H1 (cell line): ENCODE measurements around the gene NEDD9. TPM values are rescaled to one million over a fixed set of nuclear protein-coding genes. Genes with fewer than 3 reads are reported as not detected.

Experiments used
- CTCF ChIA-PET: fragments of 300-600 bp; sonication (Branson Sonifier 250); formaldehyde crosslinking; loops from one replicate; lab custom pipeline; 2021; ENCODE audit not compliant: partially characterized antibody; lab: Charles Lee
- POLR2A ChIA-PET: fragments of 300-600 bp; sonication (Branson Sonifier 250); formaldehyde crosslinking; loops from one replicate; lab custom pipeline; 2021; ENCODE audit warnings: inconsistent platforms; ENCODE audit not compliant: partially characterized antibody; lab: Charles Lee
- DNase-seq, 2 experiments: peaks; one replicate each; pipeline versions ENCODE4 v3.0.0 to v3.0.0-alpha.2; 2010 to 2022; ENCODE audit warnings: low spot score in 2 of 2, low read depth in 1 of 2, mixed read lengths in 1 of 2
- FAIRE-seq: peaks from 2 replicates; lab custom pipeline; 2011; peaks lifted over from hg19 to GRCh38; lab: Jason Lieb, UNC
- H2AFZ ChIP-seq: 2 replicates; pipeline ENCODE4 v1.8.1; 2012; ENCODE audit warnings: low read length, inconsistent platforms
- H2AK5ac ChIP-seq: 2 replicates; pipeline ENCODE4 v1.6.1; 2013; ENCODE audit warnings: low read depth, low read length
- H2BK120ac ChIP-seq: replicated peaks from 2 replicates; pipeline ENCODE3; 2013; ENCODE audit warnings: low read depth, low read length, inconsistent platforms
- H2BK12ac ChIP-seq: 2 replicates; pipeline ENCODE4 v1.6.1; 2013; ENCODE audit warnings: low read depth, low read length
- H2BK15ac ChIP-seq: 2 replicates; pipeline ENCODE4 v1.6.1; 2013; ENCODE audit warnings: low read length
- H2BK20ac ChIP-seq: 2 replicates; pipeline ENCODE4 v1.6.1; 2013; ENCODE audit warnings: low read length
- H2BK5ac ChIP-seq: 2 replicates; pipeline ENCODE4 v1.6.1; 2013; ENCODE audit warnings: low read depth, low read length
- H3K14ac ChIP-seq: 2 replicates; pipeline ENCODE4 v1.6.1; 2013; ENCODE audit warnings: inconsistent platforms; ENCODE audit not compliant: insufficient read length
- H3K18ac ChIP-seq: 2 replicates; pipeline ENCODE4 v1.6.1; 2013; ENCODE audit warnings: low read length; ENCODE audit errors: extremely low read depth
- H3K23ac ChIP-seq: 2 replicates; pipeline ENCODE4 v1.6.1; 2013; ENCODE audit warnings: inconsistent platforms; ENCODE audit not compliant: insufficient read length
- H3K23me2 ChIP-seq: 2 replicates; pipeline ENCODE4 v1.6.1; 2013; ENCODE audit warnings: low read depth, low read length
- H3K27ac ChIP-seq: 2 replicates; pipeline ENCODE4 v1.6.1; 2011; ENCODE audit warnings: low read depth, low read length, inconsistent platforms
- H3K27me3 ChIP-seq, 4 experiments: replicated peaks in 1 of 4; 1 replicate in 1 of 4; 2 replicates in 3 of 4; pipeline versions ENCODE4 v1.6.1 to v1.8.1; 2011 to 2013; ENCODE audit warnings: low read length in 3 of 4, mild to moderate bottlenecking in 3 of 4, inconsistent platforms in 2 of 4, mixed read lengths in 2 of 4, moderate library complexity in 1 of 4; ENCODE audit not compliant: control insufficient read depth in 3 of 4, insufficient read depth in 3 of 4; ENCODE audit errors: extremely low read depth in 1 of 4
- H3K36me3 ChIP-seq, 4 experiments: 2 replicates each; pipeline versions ENCODE4 v1.6.1 to v1.8.1; 2011 to 2013; ENCODE audit warnings: mild to moderate bottlenecking in 4 of 4, low read length in 3 of 4, moderate library complexity in 2 of 4, control low read depth in 1 of 4, inconsistent platforms in 1 of 4; ENCODE audit not compliant: insufficient read depth in 4 of 4, control insufficient read depth in 2 of 4
- H3K4ac ChIP-seq: replicated peaks from 2 replicates; pipeline ENCODE3; 2013; ENCODE audit warnings: low read length, low read depth, mixed read lengths, inconsistent platforms; ENCODE audit not compliant: insufficient read length
- H3K4me1 ChIP-seq, 4 experiments: replicated peaks in 1 of 4; 1 replicate in 1 of 4; 2 replicates in 3 of 4; pipeline versions ENCODE4 v1.6.1 to v1.8.1; 2011 to 2013; ENCODE audit warnings: low read length in 3 of 4, inconsistent platforms in 2 of 4, mixed read lengths in 1 of 4; ENCODE audit not compliant: insufficient read depth in 4 of 4, control insufficient read depth in 3 of 4
- H3K4me2 ChIP-seq, 2 experiments: 2 replicates each; pipeline versions ENCODE4 v1.6.1 to v1.8.1; 2011 to 2013; ENCODE audit warnings: low read depth in 2 of 2, low read length in 2 of 2, control low read depth in 1 of 2, inconsistent platforms in 1 of 2, mild to moderate bottlenecking in 1 of 2; ENCODE audit not compliant: insufficient read depth in 1 of 2
- H3K4me3 ChIP-seq, 4 experiments: fragments of 200-600, 300-600 bp in 1 of 4; sonication (generic), shearing (Covaris generic), sonication (Bioruptor Twin) in 1 of 4; 2 replicates each; pipeline versions ENCODE4 v1.5.1 to v1.8.1; 2011 to 2016; ENCODE audit warnings: low read length in 4 of 4, low read depth in 3 of 4, control low read depth in 2 of 4, inconsistent platforms in 2 of 4, mild to moderate bottlenecking in 2 of 4, mixed read lengths in 1 of 4, moderate library complexity in 1 of 4; ENCODE audit not compliant: insufficient read depth in 2 of 4; ENCODE audit errors: extremely low read depth in 1 of 4
- H3K56ac ChIP-seq: replicated peaks from 2 replicates; pipeline ENCODE3; 2013; ENCODE audit warnings: low read depth, mild to moderate bottlenecking, mixed read lengths, low read length, inconsistent platforms; ENCODE audit not compliant: insufficient read length
- H3K79me1 ChIP-seq: 2 replicates; pipeline ENCODE4 v1.6.1; 2013; ENCODE audit warnings: low read depth, low read length, control low read depth
- H3K79me2 ChIP-seq, 2 experiments: 2 replicates each; pipeline versions ENCODE4 v1.6.1 to v1.8.1; 2012 to 2013; ENCODE audit warnings: low read length in 2 of 2, mild to moderate bottlenecking in 2 of 2, inconsistent platforms in 1 of 2; ENCODE audit not compliant: insufficient read depth in 2 of 2, control insufficient read depth in 1 of 2
- H3K9ac ChIP-seq, 4 experiments: replicated peaks in 1 of 4; 1 replicate in 1 of 4; 2 replicates in 3 of 4; pipeline versions ENCODE4 v1.6.1 to v1.8.1; 2011 to 2013; ENCODE audit warnings: low read depth in 3 of 4, low read length in 3 of 4, control low read depth in 2 of 4, mild to moderate bottlenecking in 2 of 4, moderate library complexity in 2 of 4, inconsistent platforms in 1 of 4; ENCODE audit errors: extremely low read depth in 1 of 4
- H3K9me3 ChIP-seq, 2 experiments: 2 replicates each; pipeline versions ENCODE4 v1.6.1 to v1.8.1; 2012 to 2013; ENCODE audit warnings: mild to moderate bottlenecking in 2 of 2, moderate library complexity in 2 of 2, control low read depth in 1 of 2, inconsistent platforms in 1 of 2, low read depth in 1 of 2, low read length in 1 of 2, mixed read lengths in 1 of 2; ENCODE audit not compliant: insufficient read depth in 2 of 2
- H4K20me1 ChIP-seq, 2 experiments: replicated peaks in 1 of 2; 2 replicates each; pipeline versions ENCODE3 to v1.8.1; 2011 to 2013; ENCODE audit warnings: inconsistent platforms in 2 of 2, low read length in 2 of 2, mild to moderate bottlenecking in 1 of 2; ENCODE audit not compliant: insufficient read depth in 2 of 2, control insufficient read depth in 1 of 2
- H4K5ac ChIP-seq: 2 replicates; pipeline ENCODE4 v1.6.1; 2013; ENCODE audit warnings: low read length, low read depth, mixed read lengths, inconsistent platforms; ENCODE audit not compliant: insufficient read length
- H4K8ac ChIP-seq: 2 replicates; pipeline ENCODE4 v1.8.0; 2013; ENCODE audit warnings: mild to moderate bottlenecking, moderate library complexity, low read length, inconsistent platforms; ENCODE audit not compliant: insufficient read depth; ENCODE audit errors: extremely low read depth
- H4K91ac ChIP-seq: replicated peaks from 2 replicates; pipeline ENCODE3; 2013; ENCODE audit warnings: low read length, mixed read lengths, inconsistent platforms; ENCODE audit not compliant: insufficient read length
- WGBS, 2 experiments: shearing (Covaris generic) in 1 of 2; methylation state at CpG; one replicate each; pipeline versions ENCODE4 v1.1.6 to v1.1.7; 2013 to 2015; ENCODE audit warnings: low lambda C conversion rate in 2 of 2, mixed read lengths in 2 of 2, inconsistent platforms in 1 of 2, low coverage in 1 of 2, missing lambda C conversion rate in 1 of 2; ENCODE audit not compliant: insufficient replicate concordance in 2 of 2, insufficient coverage in 1 of 2, insufficient read length in 1 of 2; ENCODE audit errors: extremely low coverage in 1 of 2, missing lambda C conversion rate in 1 of 2; 5-methylcytosine and 5-hydroxymethylcytosine counted together
- polyA plus RNA-seq, 7 experiments: library from polyadenylated mRNA; depleted of rRNA in 3 of 7; stranded (reverse) in 5 of 7; unstranded in 2 of 7; fragments of >200 nt in 5 of 7; fragments of 200-250 nt in 2 of 7; gene quantifications; 1 replicate in 5 of 7; 2 replicates in 1 of 7; 4 replicates in 1 of 7; pipeline versions ENCODE4 v1.2.1 to v1.2.3, GENCODE V29; 2011 to 2013; ENCODE audit warnings: missing spikeins in 2 of 7, mixed read lengths in 2 of 7
- total RNA-seq: library from RNA; stranded (reverse); fragmentation: NEBNext Ultra II Directional; extraction: Animal tissue kit (Norgen Biotek cat#: 25700); gene quantifications from 2 replicates; pipeline ENCODE4 v1.2.1, GENCODE V29; 2021

The NEDD9 gene
- total and polyA plus RNA-seq, 2 of the 8 experiments (the other 6 are each of a cell fraction or from before 2014, with no cell fraction given): 3.6 to 12.0 TPM

GRCh38 chr6:11276228-11276627 lies 43.8 kb upstream of the NEDD9 start:
- ChIA-PET CTCF (interaction anchor here (0.9 to 1.9 kb wide), 2 partner anchors 34 to 802 kb away, joined by 3 to 7 read pairs; no protein-coding TSS in a partner anchor), POLR2A (no interaction called here)
- no peaks in the 10 kb centered on the region for H3K79me1 ChIP-seq
- no peak overlapping the region for H4K5ac ChIP-seq
- WGBS, 2 experiments: 88% methylated on average over 8 of the region's 8 CpGs; no CpG with 5 or more reads in 1 of the 2 experiments
- no peak overlapping the region for H3K18ac ChIP-seq
- H2BK20ac ChIP-seq: no peak overlapping the region
- peaks cover 4 to 9% (median 8%) of the 10 kb centered on the region in 4 experiments; a peak in 6 of 7 replicates for H3K4me1 ChIP-seq
- H2AFZ ChIP-seq: no peak overlapping the region
- H3K9me3 ChIP-seq: no peaks in the 10 kb centered on the region
- DNase-seq (no peak), FAIRE-seq (no peak)
- H3K36me3 ChIP-seq: no peaks in the 10 kb centered on the region
- H3K4me3 ChIP-seq: no peak overlapping the region
- no peak overlapping the region for H2BK15ac ChIP-seq
- H2BK5ac ChIP-seq: 0 out of 2 replicates have a peak overlapping the region, but pooled peaks have one; percentile 19
- H3K27me3 ChIP-seq: no peaks in the 10 kb centered on the region; a peak in 1 of 7 replicates
- no peaks in the 10 kb centered on the region for H3K79me2 ChIP-seq
- H2BK12ac ChIP-seq: 0 out of 2 replicates have a peak overlapping the region, but pooled peaks have one; percentile 64
- H3K23ac ChIP-seq: no peak overlapping the region
- no peaks in the 10 kb centered on the region for H4K20me1 ChIP-seq
- H2BK120ac ChIP-seq: no peak overlapping the region
- H4K8ac ChIP-seq: no peak overlapping the region
- H3K56ac ChIP-seq: no peak overlapping the region
- H2AK5ac ChIP-seq: no peak overlapping the region; the same call in 1 of the 2 replicates
- H3K27ac ChIP-seq: no peak overlapping the region
- H3K23me2 ChIP-seq: no peaks in the 10 kb centered on the region
- no peak overlapping the region for H3K4me2 ChIP-seq
- H3K4ac ChIP-seq: no peak overlapping the region
- H4K91ac ChIP-seq: no peak overlapping the region
- no peak overlapping the region for H3K14ac ChIP-seq
- no peak overlapping the region for H3K9ac ChIP-seq
